Epidermal melanocyte (primary cell): ENCODE measurements around the gene HASPIN.
"Not testable (repeated sequence)": the region's sequence is repeated elsewhere in the genome, so short reads cannot be mapped to it uniquely, and the experiment has no call there.

Experiments used
- DNase-seq: peaks from one replicate; pipeline ENCODE4 v3.0.0; 2011; ENCODE audit warnings: low spot score; ENCODE audit not compliant: insufficient read length

The HASPIN gene

DNA sequence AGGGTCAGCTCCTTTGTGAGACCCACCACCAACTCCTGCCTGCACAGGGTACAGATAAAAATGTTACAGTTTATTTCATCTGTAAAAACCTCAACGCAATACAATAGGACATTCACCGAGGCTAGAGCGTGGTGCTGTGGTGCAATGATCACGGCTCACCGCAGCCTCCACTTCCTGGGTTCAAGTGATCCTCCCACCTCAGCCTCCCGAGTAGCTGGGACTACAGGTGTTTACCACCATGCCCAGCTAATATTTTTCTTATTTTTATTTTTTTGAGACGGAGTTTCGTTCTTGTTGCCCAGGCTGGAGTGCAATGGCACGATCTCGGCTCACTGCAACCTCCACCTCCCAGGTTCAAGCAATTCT lies 11.2 kb downstream of the HASPIN start:
- DNase-seq, result not testable (repeated sequence)

DNA sequence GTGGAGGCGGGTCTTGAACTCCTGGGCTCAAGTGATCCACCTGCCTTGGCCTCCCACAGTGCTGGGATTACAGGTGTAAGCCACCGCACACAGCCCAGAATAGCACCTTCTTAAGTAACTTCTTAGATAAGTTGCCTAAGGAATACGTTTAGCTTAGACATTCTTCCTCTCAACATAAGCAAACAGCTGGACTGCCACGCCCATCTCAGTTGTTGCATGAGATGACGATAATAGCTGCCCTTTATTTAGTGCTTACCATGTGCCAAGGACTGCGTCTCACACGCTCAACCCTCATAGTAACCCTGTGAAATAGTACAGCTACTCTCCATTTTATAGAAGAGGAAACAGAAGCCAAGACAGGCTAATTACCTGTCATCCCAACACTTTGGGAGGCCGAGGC lies 11.8 kb downstream of the HASPIN start:
- DNase-seq, result no peak

DNA sequence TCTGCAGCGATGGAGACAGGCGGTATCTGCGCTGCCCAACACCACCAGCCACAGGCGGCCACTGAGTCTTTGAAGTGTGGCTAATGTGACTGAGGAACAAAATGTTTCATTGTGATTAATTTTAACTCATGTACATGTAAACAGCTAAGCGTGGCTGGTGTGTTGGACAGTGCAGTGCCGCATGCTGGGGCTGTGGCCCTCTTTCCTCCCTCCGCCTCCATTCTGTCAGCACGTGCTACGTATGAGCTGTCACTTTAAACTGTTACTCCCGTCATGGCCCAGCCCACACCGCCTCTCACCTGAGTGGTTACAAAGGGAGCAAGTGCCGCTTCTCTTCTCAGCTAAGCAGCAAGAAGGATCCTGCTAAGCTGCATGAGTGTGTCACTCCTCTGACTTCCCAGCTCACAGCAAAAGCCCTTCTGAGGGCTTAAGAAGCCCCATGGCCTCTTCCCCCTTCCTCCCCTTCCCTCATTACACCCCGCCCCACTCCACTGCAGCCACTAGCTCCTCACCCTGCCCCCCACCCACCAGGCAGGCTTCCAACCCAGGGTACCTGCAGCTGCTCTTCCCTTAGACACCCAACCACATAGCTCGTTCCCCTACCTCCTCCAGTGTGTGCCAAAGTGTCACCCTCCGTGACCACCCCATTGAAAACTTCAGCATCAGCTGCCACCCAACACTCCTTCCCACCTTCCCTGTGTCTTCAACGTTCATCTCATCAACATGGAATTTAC lies 15.0 kb downstream of the HASPIN start:
- no peak for DNase-seq

DNA sequence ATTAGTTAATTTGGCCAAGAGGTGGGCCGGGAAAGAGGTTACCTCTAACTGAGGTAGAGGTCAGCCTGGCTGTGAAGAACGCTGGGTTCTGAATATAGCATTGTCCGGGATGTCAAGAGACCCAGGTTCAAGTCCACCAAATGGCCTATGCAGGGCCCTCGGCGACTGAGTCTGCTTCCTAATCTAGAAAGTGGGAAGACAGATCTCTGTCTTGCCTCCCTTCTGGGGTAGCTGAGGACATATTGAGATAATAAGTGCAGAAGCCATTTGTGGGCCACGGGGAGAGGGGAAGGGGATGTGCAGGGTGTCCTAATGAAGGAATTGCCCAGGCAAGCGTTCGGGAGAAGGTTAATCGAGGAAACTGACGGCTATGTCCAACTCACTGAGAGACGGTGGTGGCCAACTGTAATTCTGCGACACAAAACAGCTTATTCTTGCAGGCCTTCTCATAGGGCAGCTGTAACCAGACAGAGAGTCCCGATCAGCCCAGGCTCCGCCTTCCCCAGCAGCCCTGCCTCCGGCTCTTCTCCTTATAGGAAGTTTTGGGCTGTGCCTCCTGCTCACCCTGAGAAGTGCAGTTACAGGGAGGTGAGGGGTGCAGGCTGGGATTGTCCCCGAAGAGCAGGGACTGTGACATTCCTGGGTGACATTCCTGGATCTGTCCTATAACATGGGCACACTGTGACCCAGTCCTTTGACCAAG lies 15.9 kb downstream of the HASPIN start:
- no peak for DNase-seq

DNA sequence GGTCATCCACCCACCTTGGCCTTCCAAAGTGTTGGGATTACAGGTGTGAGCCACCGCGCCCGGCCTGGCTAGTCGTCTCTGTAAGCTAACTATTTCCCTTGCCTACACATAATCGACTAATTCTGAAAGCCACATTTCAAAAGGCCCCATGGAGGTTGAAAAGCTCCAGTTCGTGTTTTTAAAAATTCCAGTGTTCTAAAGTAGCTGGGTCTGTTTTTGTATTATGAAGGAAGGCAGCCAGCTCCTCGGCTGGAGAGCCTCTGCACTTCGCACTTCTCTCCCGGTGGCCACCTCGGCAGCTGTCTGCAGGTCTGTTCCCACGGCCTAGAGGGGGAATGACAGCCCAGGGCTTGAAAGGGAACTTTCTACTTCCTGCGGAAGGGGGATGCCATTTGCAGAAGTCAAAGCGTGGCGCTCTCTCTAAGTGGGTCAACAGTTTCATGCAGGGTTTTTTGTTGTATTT lies 16.9 kb downstream of the HASPIN start:
- no peak for DNase-seq

DNA sequence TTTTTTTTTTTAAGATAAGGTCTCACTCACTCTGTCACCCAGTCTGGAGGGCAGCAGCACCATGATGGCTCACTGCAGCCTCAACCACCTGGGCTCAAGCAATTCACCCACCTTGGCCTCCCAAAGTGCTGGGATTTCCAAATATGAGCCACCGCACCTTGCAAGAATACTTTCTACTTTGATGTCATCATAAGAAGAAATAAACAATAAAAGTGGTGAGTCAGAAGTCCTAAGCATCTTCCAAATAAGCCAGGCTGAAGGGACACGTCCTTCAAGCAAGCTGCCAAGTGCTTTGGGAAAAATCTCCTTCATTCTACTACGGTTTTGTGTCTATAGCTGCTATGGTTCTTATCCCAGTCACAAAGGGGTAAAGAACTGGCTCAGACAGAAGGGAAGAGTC lies 20.3 kb downstream of the HASPIN start:
- no peak for DNase-seq

DNA sequence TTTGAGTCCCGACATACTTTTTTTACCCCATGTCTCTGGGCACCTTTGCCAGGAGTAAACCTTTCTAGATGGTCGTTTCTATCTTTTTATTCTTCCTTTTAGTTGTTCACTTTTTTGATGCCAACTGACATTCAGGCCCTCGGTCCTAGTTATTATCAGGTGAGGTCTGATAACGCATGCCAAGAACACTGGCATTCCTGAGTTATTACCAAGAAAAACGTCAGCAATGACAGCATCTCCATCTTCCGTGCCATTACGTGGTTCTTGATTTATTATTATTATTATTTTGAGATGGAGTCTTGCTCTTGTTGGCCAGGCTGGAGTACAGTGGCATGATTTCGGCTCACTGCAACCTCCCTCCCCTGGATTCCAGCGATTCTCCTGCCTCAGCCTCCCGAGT lies 21.4 kb downstream of the HASPIN start:
- DNase-seq, result no peak

DNA sequence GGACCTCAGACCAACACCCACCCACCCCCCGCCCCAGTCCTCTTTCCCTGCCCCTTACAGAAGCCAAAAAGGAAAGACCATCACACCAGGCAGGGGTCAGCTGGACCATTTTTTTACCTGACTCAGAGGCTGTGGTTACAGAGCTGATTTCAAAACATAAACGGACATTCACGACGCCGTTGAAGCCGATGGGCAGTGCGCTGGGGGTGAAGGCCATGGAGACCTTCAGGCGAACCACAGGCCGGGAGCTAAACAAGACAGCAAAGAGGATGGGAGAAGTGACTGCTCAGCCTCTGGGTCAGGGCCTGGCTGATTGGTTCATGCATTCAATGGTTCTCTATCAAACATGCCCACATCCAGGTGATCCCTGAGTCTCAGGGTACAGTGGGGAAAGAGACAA lies 24.1 kb downstream of the HASPIN start:
- DNase-seq, result no peak

DNA sequence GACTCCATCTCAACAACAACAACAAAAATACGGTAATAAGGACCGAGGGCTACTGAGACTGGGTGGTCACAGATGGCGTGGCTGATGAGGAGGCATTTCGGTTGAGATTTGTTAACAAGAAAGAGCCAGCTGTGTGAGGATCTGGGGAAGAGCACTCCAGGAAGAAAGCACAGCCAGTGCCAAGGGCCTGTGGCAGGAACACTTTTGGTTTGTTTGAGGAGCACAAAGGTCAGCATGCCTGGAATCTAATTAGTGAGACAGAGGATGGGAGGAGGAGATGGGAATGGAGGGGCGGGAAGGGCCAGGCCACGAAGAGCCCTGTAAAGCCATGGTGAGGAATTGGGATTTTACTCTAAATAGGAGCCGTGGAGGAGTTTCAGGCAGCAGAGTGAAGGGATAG lies 24.9 kb downstream of the HASPIN start:
- no peak for DNase-seq

DNA sequence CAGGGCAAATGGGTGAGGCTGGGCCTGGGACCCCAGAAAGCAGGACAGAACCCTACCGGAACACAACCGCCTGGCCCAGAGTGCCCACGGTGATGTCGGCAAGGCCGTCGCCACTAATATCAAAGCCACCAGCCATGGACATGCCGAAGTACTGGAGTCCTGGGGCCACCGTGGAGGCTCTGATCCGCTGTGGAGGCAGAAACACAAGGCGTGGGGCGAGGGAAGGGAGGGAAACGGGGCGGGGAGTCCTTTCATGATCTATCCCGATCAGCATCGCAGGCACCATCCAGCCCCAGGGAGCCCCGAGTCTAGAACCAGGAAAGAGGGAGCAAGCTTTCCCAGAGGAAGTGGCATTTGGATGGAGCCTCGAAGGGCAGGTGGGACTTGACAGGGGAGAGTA lies 26.6 kb downstream of the HASPIN start:
- no peak for DNase-seq

DNA sequence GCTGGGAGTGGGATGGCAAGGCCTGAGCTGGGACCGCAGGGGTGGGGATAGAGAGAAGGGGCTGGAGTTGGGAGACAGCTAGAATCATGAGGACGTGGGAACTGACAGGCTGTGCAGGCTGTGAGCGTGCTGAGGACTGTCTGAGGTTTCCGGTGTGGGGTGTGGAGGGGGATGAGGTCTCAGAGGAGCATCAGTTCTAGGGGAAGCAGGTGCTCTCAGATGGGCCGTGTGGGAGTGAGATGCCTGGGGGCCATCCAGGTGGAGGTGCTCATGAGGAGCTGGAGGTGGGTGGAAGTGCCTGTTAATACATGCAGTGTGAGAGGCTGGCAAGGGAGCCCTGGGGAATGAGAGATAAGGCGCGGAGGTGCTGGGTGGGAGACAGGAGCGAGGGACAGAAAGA lies 27.2 kb downstream of the HASPIN start:
- DNase-seq, result no peak

DNA sequence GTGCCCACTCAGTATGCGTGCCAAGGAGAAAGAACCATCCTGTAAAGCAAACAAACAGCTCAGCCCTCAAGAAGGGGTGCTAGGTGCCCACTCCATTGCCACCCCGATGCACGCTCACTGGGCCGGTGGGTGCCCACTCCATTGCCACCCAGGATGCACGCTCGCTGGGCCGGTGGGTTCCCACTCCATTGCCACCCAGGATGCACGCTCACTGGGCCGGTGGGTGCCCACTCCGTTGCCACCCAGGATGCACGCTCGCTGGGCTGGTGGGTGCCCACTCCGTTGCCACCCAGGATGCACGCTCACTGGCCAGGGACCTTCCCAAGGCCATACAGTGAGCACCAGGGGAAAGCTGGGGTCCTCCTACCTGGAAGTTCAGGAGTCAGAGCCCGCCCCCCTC lies 28.1 kb downstream of the HASPIN start:
- no peak for DNase-seq

DNA sequence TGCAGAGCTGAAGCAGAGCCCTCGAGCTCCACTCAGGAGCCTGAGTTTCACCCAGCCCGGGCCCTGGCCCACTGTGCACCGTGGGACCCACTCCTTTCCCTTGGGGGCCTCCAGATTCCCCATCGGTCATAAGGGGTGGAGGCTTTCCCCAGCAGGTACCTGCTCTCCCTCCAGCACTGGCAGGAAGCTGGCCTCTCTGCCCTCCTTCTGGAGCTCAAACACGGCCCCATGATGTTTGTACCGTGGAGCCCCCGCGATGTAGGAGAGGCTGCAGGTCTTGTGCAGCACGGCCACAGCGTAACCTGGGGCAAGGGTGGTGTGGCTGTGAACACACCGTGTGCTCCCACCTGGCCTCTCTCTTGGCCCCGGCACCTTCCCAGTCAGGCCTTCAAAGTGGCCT lies 29.9 kb downstream of the HASPIN start:
- DNase-seq, result no peak

DNA sequence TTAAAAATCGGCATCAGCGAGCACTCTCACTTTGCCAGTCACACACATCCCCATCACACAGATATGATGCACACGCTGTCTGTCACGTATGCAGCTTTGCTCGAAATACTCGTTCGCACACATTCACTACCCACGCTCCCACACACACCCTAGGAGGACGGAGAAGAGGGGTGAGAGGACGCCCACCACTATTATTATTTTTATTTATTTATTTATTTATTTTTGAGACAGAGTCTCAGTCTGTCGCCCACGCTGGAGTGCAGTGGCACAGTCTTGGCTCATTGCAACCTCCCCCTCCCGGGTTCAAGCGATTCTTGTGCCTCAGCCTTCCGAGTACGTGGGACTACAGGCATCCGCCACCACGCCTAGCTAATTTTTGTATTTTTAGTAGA lies 30.4 kb downstream of the HASPIN start:
- DNase-seq, result no peak

DNA sequence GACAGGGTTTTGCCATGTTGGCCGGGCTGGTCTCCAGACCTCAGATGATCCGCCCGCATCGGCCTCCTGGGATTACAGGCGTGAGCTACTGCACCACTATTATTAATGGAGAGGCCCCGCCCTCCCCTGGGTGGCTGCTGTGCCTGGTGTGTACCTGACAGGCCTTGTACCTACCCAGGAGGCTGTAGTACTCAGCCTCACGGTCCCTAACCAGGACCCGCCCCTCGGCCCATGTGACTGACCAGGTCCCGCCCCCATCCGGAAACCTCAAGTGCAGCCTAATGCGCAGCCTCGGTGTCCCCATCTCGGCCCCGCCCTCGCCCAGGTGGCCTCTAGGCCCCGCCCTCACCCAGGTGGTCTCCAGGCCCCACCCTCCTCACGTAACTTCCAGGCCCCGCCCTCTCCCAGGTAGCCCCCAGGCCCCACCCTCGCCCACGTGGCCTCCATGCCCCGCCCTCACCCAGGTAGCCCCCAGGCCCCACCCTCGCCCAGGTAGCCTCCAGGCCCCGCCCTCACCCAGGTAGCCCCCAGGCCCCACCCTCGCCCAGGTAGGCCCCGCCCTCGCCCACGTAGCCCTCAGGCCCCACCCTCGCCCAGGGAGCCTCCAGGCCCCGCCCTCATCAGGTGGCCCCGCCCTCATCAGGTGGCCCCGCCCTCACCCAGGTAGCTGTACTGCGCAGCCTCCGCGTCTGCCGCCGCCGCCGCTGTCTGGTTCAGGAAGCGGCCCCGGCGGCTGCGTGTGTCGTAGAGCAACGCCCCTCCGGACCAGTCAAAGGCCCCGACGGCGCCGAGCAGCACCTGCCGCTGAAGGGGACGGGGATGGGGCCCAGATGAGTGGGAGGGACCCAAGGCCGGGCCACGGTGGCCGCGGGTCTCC lies 31.0 kb downstream of the HASPIN start:
- DNase-seq, result no peak

DNA sequence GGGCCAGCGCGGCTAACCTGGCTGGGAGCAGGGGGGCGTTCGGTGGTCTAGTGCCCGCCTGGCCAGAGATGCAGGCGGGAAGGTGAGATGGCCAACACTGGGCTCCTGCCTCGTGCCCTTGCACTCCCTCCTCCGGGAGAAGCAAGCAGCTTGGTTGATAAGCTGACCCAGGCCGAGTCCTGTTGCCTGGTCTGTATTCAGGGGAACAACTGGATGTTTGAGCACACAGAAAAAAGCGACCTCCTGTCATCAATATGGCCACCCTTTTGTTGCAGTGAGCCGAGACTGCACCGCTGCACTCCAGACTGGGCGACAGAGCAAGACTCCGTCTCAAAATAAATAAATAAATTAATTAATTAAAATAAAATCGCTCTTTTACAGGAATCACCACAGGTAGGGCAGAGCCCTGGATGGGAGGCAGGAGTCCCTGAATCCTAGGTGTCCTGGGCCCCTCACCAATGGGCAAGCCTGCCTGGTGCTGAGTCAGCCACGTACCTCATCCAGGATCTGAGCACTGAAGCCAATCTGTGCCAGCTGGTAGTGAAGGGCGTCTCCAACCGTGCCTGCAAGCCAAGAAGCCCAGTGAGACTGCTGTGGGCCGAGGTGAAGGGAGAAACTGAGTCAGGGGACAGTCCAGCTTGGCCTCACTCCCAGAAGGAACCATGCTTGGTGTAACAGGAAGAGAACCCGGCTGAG lies 31.8 kb downstream of the HASPIN start:
- no peak for DNase-seq

DNA sequence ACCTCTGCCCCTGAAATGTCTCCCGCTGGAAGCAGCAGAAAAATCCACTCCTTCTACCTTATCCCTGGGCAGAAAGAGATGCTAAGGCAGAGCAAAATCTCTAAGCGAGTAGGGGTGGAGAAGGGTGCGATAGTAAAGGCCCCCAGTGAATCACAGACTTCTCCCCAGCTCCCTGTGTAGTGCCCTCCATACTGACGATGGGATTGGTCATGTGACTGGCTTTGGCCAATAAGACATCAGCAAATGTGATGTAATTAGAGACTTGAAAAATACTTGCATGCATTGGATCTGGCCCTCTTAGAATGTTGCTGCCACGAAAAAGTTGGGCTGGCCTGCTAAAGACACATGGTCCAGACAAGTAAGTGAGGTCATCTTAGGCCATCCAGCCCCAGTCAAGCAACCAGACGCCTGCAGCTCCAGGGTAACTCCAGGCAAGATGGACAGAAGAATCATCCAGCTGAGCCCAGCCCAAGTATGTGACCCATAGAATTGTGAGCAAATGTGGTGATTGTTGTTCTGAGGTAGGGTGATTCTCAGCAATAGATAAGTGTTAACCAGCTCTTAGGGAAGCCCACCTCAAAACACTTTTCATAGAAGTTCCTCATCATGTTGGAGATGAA lies 36.0 kb downstream of the HASPIN start:
- no peak for DNase-seq

DNA sequence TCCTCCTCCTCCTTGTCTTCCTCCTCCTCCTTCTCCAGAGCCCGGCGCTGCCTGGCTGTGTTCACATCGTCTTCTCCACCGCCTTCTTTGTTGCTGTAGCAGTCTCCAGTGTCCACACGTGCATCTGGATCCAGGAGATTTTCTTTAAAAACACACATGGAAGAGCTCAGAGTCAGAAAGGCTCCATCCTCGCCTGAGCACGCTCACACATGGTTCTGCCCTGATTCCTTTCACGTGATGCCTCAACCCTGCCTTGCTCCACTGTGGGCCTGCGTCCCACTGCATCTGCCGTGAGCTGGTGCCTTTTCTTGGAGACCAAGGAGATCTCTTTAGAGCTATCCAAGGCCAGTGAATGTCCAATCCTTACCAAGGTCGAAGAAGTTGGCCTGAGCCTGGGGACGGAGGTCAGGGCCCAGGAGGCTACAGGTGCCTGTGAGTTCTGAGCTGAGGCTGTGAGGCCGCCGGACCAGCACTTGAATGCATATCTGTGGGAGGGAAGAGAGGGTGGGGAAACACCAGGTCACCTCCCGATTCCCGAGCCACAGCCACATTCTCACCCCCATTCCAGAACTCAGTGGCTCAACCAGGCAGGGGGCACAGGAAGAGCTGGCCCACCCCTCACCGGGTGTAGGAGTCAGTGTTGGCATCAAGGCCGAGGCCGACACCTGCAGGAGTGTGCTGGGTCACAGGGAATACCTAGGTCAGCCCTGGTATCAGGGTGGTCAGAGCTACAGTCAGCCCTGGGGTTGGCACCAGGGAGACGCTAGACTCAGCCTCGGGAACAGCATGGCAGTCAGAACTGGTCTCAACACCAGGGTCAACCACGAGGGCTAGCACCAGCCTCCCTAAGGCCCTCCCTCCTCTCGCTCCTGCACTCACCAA lies 37.6 kb downstream of the HASPIN start:
- no peak for DNase-seq

DNA sequence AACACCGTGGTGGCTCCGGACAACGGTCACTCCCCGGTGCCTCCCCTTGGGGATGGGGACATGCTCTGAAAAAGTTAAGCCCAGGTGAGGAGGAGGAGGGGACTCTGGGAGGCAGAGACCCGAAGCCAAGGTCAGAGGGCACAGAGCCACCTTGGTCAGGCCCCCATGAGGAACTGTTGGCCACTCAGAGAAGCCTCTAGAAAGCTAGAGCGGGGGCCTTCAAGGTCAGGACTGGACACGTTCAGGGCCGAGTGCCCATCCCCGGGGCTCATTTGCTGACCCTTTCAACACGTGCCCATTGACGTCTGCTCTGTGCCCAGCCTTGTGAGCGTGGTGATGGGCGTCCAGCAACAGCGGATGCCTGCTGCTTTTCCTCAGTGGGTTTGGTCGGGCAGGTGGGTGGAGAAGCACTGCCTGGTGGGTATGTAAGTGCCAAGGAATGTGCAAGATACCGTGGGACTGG lies 38.2 kb downstream of the HASPIN start:
- DNase-seq, result no peak
